Measurements from ENCODE around the gene DMD.

Gene DMD

GRCh38 chrX:33014949-33015348, 196.4 kb downstream of the DMD start:
- no peak for DNase-seq

- DNase-seq = no peak
Measured at GRCh38 chrX:33014086-33014485, 197.3 kb downstream of the DMD start.

- DNase-seq = no peak
Measured at GRCh38 chrX:33001107-33001506, 210.2 kb downstream of the DMD start.

GRCh38 chrX:32998776-32999175, 212.6 kb downstream of the DMD start:
- DNase-seq = no peak

GRCh38 chrX:32995427-32995826, 215.9 kb downstream of the DMD start:
- no peak for DNase-seq

GRCh38 chrX:32987142-32987541, 224.2 kb downstream of the DMD start:
- peak; percentile 25 for DNase-seq

- DNase-seq = no peak
Measured at GRCh38 chrX:32985544-32985943, 225.8 kb downstream of the DMD start.

GRCh38 chrX:32966821-32967355, 244.5 kb downstream of the DMD start:
- no peak for DNase-seq

- DNase-seq = no peak
Measured at GRCh38 chrX:32954125-32954524, 257.2 kb downstream of the DMD start.

- DNase-seq = no peak
Measured at GRCh38 chrX:32948130-32948529, 263.2 kb downstream of the DMD start.

GRCh38 chrX:32937043-32937442, 274.3 kb downstream of the DMD start:
- no peak for DNase-seq

GRCh38 chrX:32933548-32933947, 277.8 kb downstream of the DMD start:
- no peak for DNase-seq

- DNase-seq = no peak
Measured at GRCh38 chrX:32929040-32929439, 282.3 kb downstream of the DMD start.

GRCh38 chrX:32896088-32896487, 315.3 kb downstream of the DMD start:
- no peak for DNase-seq

- DNase-seq = no peak
Measured at GRCh38 chrX:32894679-32895078, 316.7 kb downstream of the DMD start.

GRCh38 chrX:32893751-32894150, 317.6 kb downstream of the DMD start:
- no peak for DNase-seq

GRCh38 chrX:32877592-32877991, 333.8 kb downstream of the DMD start:
- no peak for DNase-seq

- no peak for DNase-seq
Measured at GRCh38 chrX:32874839-32875238, 336.5 kb downstream of the DMD start.

- DNase-seq = no peak
Measured at GRCh38 chrX:32873786-32874185, 337.6 kb downstream of the DMD start.

GRCh38 chrX:32871636-32872035, 339.7 kb downstream of the DMD start:
- DNase-seq = no peak

- no peak for DNase-seq
Measured at GRCh38 chrX:32868524-32868895, 342.8 kb downstream of the DMD start.

- no peak for DNase-seq
Measured at GRCh38 chrX:32867781-32868523, 343.4 kb downstream of the DMD start.

GRCh38 chrX:32852203-32852602, 359.1 kb downstream of the DMD start:
- DNase-seq = no peak

- no peak for DNase-seq
Measured at GRCh38 chrX:32851556-32851955, 359.8 kb downstream of the DMD start.

GRCh38 chrX:32847921-32848320, 363.4 kb downstream of the DMD start:
- DNase-seq = no peak

All from NCI-H82 (cell line).